Uterus (tissue), 2 donors: Measurements from ENCODE around the gene NENF.

Source experiments
- CTCF ChIP-seq, 4 experiments: fragments of 200-600 bp in 2 of 4; fragments of 450-650 bp in 2 of 4; sonication (generic) in 2 of 4; IDR thresholded peaks; one replicate each; pipeline ENCODE4 v1.5.1; 2016 to 2019; ENCODE audit warnings: antibody characterized with exemption in 4 of 4, mild to moderate bottlenecking in 2 of 4, moderate library complexity in 1 of 4
- POLR2A ChIP-seq, 2 donors: fragments of 450-650 bp; IDR thresholded peaks; one replicate each; pipeline ENCODE4 v1.6.1; 2016; ENCODE audit warnings: antibody characterized with exemption in 2 of 2, mild to moderate bottlenecking in 1 of 2, moderate library complexity in 1 of 2

- no peak for TF ChIP-seq POLR2A (IDR thresholded peaks at IDR 0.05)
- TF ChIP-seq CTCF (IDR thresholded peaks at IDR 0.05), result no peak
Measured at GRCh38 chr1:212477680-212478466, 45.2 kb downstream of the NENF start.
